SK-N-MC (cell line): Measurements from ENCODE around the gene BRAF.
A peak's percentile ranks its signal among the peaks of the same experiment; 100 is the strongest.
"Not testable (repeated sequence)": the region's sequence is repeated elsewhere in the genome, so short reads cannot be mapped to it uniquely, and the experiment has no call there.

Experiments
- DNase-seq: peaks from one replicate; pipeline ENCODE4 v3.0.0-alpha.2; 2011; ENCODE audit warnings: low read depth, low spot score
- H3K27ac ChIP-seq: fragments of 200-600 bp; sonication (generic); 2 replicates; pipeline ENCODE4 v1.5.1; 2016; ENCODE audit warnings: mixed run types
- H3K36me3 ChIP-seq: fragments of 200-600 bp; sonication (generic); 2 replicates; pipeline ENCODE4 v1.6.1; 2017; ENCODE audit warnings: antibody characterized with exemption, low read length, mixed read lengths; ENCODE audit not compliant: insufficient read depth
- H3K4me3 ChIP-seq: fragments of 200-600 bp; sonication (generic); 2 replicates; pipeline ENCODE4 v1.5.1; 2016
- H3K9ac ChIP-seq: fragments of 200-600 bp; sonication (generic); 2 replicates; pipeline ENCODE4 v1.8.0; 2017; ENCODE audit warnings: mixed run types, mixed read lengths; ENCODE audit not compliant: insufficient read length
- H3K9me3 ChIP-seq: fragments of 200-600 bp; sonication (generic); 2 replicates; pipeline ENCODE4 v1.6.1; 2017; ENCODE audit warnings: low read depth, mild to moderate bottlenecking, antibody characterized with exemption, low read length, moderate library complexity, mixed read lengths
- EZH2 ChIP-seq: fragments of 200-600 bp; sonication (generic); IDR thresholded peaks from one replicate; pipeline ENCODE4 v1.6.1; 2017; ENCODE audit warnings: antibody characterized with exemption
- FOXP2 ChIP-seq: optimal IDR thresholded peaks from 2 replicates; pipeline ENCODE3; 2011; ENCODE audit warnings: mild to moderate bottlenecking, moderate library complexity; ENCODE audit not compliant: insufficient read depth; ENCODE audit errors: extremely low read length, control extremely low read depth
- POLR2AphosphoS5 ChIP-seq: IDR thresholded peaks from 2 replicates; pipeline ENCODE4 v1.6.1; 2012; ENCODE audit warnings: mild to moderate bottlenecking, low read depth, low read length, borderline replicate concordance

Gene BRAF

DNA sequence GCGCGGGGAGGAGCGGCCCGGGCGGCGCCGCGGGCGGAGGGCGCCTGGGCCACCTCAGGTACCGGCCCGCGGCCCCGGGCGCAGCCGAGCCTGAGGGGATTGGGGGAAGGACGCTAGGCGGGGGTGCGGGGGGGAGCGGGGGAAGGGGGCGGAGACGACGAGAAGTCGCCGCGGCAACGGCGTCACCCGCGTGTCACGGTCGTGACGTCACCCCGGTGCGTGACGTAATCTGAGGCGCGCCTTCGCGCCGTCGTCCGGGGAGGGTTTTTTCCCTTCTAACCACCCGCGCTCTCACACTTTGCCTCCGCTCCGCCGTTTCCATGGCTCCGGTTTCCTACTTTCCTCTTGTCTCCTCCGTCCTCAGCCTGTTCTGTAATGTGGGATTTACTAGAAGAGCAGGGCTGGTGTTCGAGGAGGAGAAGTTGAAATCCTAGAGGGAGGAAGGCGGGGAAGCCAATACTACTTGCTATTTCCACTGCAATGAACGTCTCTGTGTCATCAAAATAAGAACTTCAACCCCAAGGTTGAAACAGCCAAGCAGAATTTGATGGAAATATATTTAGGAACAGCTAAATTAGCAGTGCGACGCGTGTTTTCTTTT lies at the start of gene BRAF:
Gene BRAF (minus strand): TSS at position 109 of the 601 bp plus-strand sequence. CDS start 226 bp downstream, outside the sequence.
- Histone ChIP-seq H3K9ac (peak within 1 kb of the TSS; percentile 91), H3K4me3 (peak within 1 kb of the TSS; percentile 85), H3K9me3 (no peaks in the 10 kb centered on the region), H3K27ac (peak within 1 kb of the TSS; percentile 92), H3K36me3 (no peaks in the 10 kb centered on the region)
- no peak for TF ChIP-seq EZH2
- TF ChIP-seq FOXP2: no peak
- peak; percentile 77 for TF ChIP-seq POLR2AphosphoS5
- peak; percentile 47 for DNase-seq

DNA sequence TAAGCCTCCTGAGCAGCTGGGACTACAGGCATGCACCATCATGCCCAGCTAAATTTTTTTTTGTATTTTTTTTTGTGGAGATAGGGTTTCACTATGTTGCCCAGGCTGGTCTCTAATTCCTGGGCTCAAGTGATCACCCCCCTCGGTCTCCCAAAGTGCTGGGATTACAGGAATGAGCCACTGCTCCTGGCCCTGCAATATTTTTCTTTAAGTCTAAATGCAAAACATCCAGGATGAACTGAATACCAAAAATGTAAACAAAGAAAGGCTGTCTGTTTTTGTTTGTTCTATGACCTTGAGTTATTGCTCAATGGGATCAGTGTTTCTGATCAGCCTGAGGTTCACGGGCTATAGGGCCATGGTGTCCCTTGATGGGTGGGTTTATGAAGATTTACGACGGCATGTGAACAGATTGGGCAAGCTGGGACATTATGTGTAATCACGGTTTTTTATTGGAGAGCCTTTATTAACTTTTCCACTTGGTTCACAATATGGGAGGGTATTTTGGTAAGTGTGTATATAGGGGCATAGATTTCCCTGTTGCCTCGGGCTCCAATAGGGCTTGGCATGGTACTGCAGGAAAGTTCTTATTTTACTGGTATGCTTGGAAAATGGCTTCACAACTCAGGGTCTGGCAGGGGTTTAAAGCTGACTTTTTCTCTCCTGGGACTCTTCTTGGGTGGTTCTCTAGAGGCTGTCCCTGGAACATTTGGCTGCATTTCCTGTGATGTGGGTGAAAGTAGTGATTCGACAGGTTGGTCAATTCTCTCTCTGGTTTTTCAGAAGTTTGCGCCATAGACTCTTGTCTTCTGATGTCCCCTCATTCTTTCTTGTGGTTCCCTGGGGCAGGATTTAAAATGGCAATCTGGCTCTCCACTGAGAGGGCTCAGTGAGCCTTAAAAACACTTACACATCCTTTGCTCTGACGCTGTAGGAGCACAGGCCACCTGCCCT lies 48.4 kb upstream of the BRAF start:
- DNase-seq: no peak
- H3K9me3 ChIP-seq: no peaks in the 10 kb centered on the region
- no peaks in the 10 kb centered on the region for H3K36me3 ChIP-seq
- no peak overlapping the region for H3K9ac ChIP-seq
- no peak for TF ChIP-seq FOXP2
- no peak for TF ChIP-seq POLR2AphosphoS5
- no peak for TF ChIP-seq EZH2
- no peak overlapping the region for H3K27ac ChIP-seq
- H3K4me3 ChIP-seq: no peak overlapping the region

DNA sequence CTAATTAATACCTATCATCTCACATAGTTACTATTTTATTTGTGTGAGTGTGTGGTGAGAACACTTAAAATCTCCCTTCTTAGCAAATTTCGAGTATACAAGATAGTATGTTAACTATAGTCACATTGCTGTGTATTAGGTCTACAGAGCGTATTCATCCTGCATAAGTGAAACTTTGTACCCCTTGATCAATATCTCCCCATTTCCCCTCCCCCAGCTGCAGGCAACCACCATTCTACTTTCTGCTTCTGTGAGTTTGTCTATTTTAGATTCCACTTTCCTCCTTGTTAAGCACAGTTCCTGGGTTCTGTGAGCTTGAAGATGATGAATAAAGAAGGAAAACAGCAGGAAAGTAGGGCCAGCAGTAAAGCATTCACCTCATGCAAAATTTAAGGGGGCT lies 47.6 kb upstream of the BRAF start:
- Histone ChIP-seq H3K9me3 (no peaks in the 10 kb centered on the region), H3K4me3 (no peak overlapping the region), H3K27ac (no peak overlapping the region), H3K9ac (no peak overlapping the region), H3K36me3 (no peaks in the 10 kb centered on the region)
- TF ChIP-seq POLR2AphosphoS5: no peak
- TF ChIP-seq EZH2: no peak
- TF ChIP-seq FOXP2: no peak
- no peak for DNase-seq

DNA sequence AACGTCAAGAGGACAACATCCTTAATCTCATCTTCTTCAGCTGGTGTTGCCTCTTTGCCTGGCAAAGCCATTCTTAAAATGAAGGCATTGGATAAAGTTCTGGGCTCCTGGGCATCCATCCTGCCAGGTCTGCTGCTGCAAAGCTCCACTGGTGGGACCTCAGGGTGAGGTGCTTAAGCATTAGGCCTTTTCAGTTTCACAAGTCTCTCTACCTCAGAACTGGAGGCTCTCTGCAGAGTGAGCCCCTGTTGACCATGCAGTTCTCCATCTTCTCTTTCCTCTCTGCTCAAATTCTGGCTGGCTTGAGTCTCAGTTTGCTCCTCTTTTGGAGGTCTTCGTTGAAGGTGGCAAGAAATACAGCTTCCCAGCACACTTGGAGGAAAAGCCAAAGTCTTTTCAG lies 42.7 kb upstream of the BRAF start:
- Histone ChIP-seq H3K4me3 (no peak overlapping the region), H3K9me3 (no peaks in the 10 kb centered on the region), H3K36me3 (no peaks in the 10 kb centered on the region), H3K9ac (no peak overlapping the region), H3K27ac (no peak overlapping the region)
- DNase-seq: no peak
- TF ChIP-seq FOXP2: no peak
- TF ChIP-seq EZH2: no peak
- TF ChIP-seq POLR2AphosphoS5: no peak

DNA sequence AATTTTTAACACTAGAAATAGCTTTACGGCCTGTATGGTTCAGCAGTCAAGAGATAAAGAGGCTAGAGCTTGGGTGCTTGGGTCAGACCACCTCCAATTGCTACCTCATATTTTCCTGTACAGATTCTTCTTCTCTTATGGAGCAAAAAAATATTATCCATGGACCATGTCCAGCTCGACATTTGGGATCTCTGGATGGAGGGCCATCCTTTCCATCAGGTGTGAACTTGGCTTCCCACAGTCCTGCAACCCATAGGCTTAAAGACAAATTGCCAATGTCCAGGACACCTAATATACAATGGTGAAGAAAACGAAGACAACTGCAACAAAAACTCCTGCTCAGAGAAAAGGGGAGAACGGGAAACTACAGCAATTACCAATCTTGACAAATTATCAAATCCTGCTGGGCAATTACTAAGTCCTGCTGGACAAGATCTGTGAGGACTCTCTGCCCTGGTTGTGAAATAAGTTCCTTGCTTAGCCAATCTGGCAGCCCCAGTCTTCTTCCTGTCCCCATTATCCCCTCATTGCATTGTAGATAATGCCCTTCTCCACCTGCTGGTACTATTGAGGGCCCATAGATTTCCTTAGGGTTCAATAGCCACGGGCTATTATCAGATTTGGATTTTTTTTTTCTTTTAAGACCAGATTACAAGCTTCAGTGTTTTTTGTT lies 42.0 kb upstream of the BRAF start:
- Histone ChIP-seq H3K36me3 (no peaks in the 10 kb centered on the region), H3K9me3 (no peaks in the 10 kb centered on the region), H3K4me3 (no peak overlapping the region), H3K9ac (no peak overlapping the region), H3K27ac (no peak overlapping the region)
- no peak for TF ChIP-seq POLR2AphosphoS5
- TF ChIP-seq FOXP2: no peak
- TF ChIP-seq EZH2: no peak
- no peak for DNase-seq

DNA sequence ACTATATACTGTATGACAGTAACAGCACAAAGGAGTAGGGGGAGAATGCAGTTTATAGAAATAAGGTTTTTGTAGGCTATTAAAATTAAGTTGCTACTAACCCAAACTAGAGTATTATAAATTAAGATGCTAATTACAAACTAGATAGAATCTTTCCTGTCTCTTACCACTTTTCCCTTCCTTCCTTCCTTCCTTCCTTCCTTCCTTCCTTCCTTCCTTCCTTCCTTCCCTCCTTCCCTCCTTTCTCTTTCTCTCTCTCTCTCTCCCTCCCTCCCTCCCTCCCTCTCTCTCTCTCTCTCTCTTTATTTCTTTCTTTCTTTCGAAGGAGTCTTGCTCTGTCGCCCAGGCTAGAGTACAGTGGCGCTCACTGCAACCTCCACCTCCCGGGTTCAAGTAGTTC lies 36.4 kb upstream of the BRAF start:
- H3K9ac ChIP-seq: no peak overlapping the region
- H3K9me3 ChIP-seq: no peaks in the 10 kb centered on the region
- no peaks in the 10 kb centered on the region for H3K36me3 ChIP-seq
- TF ChIP-seq EZH2: no peak
- no peak for TF ChIP-seq FOXP2
- no peak; the same call in 1 of the 2 replicates for TF ChIP-seq POLR2AphosphoS5
- H3K4me3 ChIP-seq: no peak overlapping the region
- H3K27ac ChIP-seq: no peak overlapping the region
- no peak for DNase-seq

DNA sequence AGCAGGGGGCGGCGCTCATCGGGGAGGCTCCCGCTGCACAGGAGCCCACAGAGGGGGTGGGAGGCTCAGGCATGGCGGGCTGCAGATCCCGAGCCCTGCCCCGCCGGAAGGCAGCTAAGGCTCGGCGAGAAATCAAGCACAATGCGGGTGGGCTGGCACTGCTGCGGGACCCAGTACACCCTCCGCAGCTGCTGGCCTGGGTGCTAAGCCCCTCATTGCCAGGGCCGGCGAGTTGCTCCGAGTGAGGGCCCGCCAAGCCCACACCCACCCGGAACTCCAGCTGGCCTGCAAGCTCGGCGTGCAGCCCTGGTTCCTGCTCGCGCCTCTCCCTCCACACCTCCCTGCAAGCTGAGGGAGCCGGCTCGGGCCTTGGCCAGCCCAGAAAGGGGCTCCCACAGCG lies 32.3 kb upstream of the BRAF start:
- H3K36me3 ChIP-seq, DNase-seq, H3K9me3 ChIP-seq, H3K27ac ChIP-seq, H3K9ac ChIP-seq, H3K4me3 ChIP-seq: not testable (repeated sequence)

DNA sequence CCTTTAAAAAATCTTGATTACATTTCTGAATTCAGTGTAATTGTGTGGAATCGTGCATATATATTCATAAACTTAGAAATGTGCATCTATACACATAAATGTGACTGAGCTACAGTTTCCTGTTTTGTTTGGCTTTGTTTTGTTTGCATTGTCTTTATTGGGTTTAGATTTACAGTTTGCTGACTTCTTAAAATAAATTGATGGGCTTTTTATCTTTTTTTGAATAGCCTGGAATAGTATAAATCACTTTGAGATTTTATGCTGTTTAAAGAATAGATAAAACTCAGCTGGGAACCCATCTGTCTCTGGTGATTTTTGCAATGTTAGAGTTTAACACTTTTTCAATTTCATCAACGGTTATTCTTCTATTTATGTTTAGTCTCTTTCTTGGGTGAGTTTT lies 21.2 kb upstream of the BRAF start:
- no peak for TF ChIP-seq POLR2AphosphoS5
- TF ChIP-seq FOXP2: no peak
- Histone ChIP-seq H3K9me3 (no peaks in the 10 kb centered on the region), H3K36me3 (no peaks in the 10 kb centered on the region), H3K27ac (no peak overlapping the region), H3K9ac (no peak overlapping the region), H3K4me3 (no peak overlapping the region)
- DNase-seq: no peak

DNA sequence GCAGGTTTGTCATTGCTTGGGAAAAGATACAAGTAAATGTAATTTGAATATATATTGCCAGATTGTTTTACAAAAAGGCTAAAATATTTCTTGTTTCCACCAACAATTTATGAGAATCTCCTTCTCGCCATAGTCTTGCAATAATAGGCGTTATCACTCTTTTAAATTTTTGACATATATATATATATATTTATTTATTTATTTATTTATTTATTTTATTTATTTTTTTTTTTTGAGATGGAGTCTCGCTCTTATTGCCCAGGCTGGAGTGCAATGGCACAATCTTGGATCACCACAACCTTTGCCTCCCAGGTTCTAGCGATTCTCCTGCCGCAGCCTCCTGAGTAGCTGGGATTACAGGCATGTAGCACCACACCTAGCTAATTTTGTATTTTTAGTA lies 17.5 kb upstream of the BRAF start:
- not testable (repeated sequence) for H3K9ac ChIP-seq, H3K4me3 ChIP-seq, DNase-seq, H3K9me3 ChIP-seq, H3K36me3 ChIP-seq, H3K27ac ChIP-seq
